H1 (cell line): ENCODE data around the gene CPTP. TPM values are rescaled to one million over a fixed set of nuclear protein-coding genes. Genes with fewer than 3 reads are reported as not detected.

Experiments
- SUZ12 ChIP-seq: fragments of 200-600 bp; sonication (generic); IDR thresholded peaks from 2 replicates; pipeline ENCODE4 v1.6.1; 2012; ENCODE audit warnings: mild to moderate bottlenecking, inconsistent platforms, low read length, moderate library complexity, mixed read lengths
- polyA plus RNA-seq, 7 experiments: library from polyadenylated mRNA; depleted of rRNA in 3 of 7; stranded (reverse) in 5 of 7; unstranded in 2 of 7; fragments of >200 nt in 5 of 7; fragments of 200-250 nt in 2 of 7; gene quantifications; 1 replicate in 5 of 7; 2 replicates in 1 of 7; 4 replicates in 1 of 7; pipeline versions ENCODE4 v1.2.1 to v1.2.3, GENCODE V29; 2011 to 2013; ENCODE audit warnings: missing spikeins in 2 of 7, mixed read lengths in 2 of 7
- total RNA-seq: library from RNA; stranded (reverse); fragmentation: NEBNext Ultra II Directional; extraction: Animal tissue kit (Norgen Biotek cat#: 25700); gene quantifications from 2 replicates; pipeline ENCODE4 v1.2.1, GENCODE V29; 2021

Gene CPTP
- total and polyA plus RNA-seq, 2 of the 8 experiments (the other 6 are each of a cell fraction or from before 2014, with no cell fraction given) = 8.1 to 10.6 TPM

DNA sequence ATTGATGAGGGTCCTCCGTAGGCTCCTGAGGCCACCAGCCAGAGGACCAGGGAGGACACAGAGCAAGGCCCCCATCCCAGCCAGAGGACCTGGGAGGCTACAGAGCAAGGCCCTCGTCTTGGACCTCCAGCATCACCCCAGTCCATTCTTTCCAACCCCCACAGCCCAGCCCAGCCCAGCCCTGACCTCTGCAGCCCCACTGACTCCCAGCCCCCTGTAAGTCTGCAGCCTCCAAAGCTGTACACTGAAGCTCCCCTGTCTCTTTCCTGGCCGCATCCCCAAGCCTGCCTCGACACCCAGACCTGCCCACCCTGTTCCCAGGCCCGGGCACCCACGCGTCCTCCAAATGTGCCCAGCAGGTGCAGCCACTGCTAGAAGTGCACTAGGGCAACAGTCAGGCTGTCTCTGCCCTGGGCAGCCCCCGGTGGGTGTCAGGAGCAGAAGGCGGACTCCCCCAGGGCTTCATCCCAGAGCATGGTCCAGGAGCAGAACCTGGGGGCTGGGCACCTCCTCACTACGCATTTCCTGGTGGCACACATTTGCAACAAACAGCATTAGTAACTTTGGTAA is 22.5 kb downstream of the CPTP start (continued):
- TF ChIP-seq SUZ12 = no peak
